NCI-H748 treated with DMSO at 0.1 percent for 48 hours (cell line): ENCODE data around the gene HILPDA.
"Not testable (repeated sequence)": the region's sequence is repeated elsewhere in the genome, so short reads cannot be mapped to it uniquely, and the experiment has no call there.

ENCODE experiments used
- DNase-seq: peaks from one replicate; lab custom pipeline; 2025; lab: John Stamatoyannopoulos, UW

Gene HILPDA

DNA sequence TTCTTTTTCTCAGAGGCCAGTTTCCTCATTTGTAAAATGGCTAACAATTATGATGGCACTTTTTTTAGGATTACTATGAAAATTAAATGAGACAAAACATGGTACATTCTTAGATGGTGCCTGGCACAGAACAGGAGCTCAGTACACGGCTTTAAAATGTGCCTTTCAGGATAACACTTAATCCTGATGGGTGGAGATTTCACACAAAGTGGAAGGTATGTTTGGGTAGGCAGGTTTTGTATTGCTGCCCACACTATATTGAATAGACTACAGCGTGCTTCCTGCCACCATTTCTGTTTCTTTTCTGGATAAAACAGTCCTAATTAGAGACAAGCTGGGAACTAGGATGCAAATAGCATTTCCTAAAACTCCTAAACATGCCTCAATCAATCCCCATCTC is 23.9 kb upstream of the HILPDA start:
- no peak for DNase-seq

DNA sequence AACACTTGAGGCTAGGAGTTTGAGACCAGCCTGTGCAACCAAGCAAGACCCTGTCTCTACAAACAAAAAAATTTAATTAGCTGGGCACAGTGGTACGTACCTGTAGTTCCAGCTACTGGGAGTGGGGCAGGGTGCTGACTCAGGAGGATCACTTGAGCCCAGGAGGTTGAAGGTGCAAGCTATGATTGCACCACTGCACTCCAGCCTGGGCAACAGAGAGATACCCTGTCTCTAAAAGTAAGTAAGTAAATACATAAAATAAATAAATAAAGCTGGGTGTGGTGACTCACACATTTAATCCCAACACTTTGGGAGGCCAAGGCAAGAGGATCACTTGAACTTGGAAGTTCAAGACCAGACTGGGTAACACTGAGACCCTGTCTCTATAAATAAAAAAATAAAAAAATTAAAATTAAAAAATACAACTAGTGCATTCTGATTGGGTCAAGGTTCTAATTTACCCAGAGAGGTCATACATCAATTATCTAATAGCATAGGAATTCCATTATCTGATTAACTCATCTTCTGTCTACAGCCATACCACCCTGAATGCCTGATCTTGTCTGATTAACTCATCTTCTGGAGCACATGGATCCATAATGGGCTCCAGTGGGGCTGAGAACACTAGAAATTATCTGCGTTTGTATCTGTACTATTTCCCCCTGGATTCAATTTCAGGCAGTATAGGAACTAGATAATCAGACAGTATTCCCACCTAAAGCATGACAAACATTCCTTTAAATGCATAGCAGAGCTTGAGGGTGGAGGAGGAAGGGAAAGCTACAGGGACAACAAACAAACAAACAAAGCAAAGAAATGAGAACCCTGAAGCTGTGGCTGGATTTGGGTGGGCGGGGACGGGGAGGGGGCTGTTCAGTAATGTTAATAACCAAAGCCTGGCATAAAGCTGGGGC is 21.0 kb upstream of the HILPDA start:
- DNase-seq, result no peak

DNA sequence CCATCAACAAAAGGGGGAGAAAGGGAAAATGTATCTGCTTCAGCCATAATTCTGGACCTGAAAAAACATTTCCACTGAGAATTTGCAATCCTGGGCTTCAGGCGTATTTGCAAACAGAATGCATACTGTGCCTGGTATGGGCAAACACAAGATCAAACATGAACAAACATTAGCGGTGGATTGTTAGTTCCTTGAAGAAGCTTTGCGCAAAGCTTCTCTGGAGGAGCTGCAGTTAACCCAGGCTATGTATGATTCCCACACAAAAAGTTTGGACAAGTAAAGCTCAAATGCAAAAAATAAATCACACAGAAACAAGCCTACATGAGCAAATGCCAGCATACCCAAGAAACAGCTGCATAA is 20.4 kb upstream of the HILPDA start:
- DNase-seq, result no peak

DNA sequence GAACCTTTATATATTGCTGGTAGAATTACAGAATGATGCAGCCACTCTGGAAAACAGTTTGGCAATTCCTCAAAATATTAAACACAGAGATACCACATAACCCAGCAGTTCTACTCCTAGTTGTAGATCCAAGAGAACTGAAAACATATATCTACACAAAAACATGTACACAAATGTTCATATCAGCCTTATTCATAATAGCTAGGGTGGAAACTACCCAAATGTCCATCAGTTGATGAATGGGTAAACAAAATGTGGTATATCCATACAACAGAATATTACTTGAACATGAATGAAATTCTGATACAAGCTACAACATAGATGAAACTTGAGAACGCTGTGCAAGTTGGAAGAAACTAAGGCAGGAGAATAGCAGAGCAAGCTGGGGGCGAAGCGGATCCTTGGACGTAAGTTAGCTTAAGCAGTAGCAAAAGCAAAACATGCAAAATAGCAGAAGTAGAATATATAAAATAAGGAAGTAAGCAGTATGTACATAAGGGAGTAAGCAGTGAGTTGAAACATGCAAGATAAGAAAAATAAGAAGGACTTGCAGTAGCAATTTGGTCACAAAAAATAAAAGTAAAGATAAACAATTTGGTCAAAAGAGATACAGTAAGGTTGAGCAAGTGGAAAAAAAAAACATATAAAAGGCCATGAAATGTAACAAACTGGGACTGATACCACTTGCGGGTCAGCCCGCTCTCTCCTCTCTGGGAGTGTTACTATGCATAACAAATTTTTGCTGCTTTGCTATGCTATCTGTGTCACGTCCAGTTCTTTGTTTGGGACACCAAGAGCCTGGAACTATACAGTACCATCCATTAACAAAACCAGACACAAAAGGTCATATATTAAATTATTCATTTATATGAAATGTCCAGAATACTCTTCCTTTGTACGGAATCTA is 18.0 kb upstream of the HILPDA start:
- no peak for DNase-seq

DNA sequence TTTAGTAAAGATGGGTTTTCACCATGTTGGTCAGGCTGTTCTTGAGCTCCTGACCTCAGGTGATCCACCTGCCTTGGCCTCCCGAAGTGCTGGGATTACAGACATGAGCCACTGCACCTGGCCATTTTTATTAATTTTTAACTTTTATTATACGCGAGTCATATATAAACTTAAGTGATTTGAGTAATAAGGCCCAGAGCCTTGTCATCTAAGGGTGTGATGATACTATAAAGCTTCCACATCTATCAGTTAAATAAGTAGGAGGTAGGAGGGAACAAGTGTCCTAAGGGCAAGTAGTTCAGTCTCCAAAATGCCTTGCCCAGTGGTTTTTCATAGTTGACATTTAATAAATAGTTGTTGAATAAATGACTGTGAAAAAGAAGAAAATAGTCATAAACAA is 13.3 kb upstream of the HILPDA start:
- no peak for DNase-seq

DNA sequence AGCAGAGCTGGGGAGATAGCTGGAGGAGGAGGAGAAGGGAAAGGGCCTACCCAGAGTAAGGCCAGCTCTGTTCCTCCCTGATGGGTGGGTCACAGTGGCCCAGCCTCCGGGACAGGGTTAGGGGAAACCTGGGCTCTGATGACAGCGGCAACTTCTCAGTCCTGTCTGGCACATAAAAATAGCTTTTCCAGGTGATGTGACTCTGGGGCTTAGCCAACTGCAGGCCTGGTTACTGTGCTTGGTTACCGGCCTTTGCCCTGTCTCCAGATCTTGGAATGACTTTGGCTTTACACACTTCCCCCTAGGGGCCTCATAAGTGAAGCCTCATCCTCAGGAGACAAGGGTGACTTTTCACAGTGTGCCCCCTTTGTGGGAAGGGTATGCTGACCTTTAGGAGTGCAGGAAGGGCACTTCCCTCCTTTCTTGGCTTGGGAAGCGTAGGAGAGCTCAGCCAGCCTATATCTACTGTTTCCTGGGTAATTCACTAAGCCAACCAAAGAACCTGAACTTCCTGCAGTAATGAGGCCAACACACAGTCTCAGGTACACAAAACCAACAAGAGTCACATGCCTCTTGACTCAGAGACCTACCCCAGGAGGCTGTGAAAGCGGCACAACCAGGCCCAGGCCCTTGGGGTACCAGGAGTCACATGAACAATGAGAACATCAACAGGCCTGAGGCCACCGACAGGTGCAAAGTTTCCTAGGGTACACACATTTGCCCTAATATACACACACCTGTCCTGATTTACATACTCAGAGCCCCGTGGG is 11.7 kb upstream of the HILPDA start:
- DNase-seq, result peak; percentile 30

DNA sequence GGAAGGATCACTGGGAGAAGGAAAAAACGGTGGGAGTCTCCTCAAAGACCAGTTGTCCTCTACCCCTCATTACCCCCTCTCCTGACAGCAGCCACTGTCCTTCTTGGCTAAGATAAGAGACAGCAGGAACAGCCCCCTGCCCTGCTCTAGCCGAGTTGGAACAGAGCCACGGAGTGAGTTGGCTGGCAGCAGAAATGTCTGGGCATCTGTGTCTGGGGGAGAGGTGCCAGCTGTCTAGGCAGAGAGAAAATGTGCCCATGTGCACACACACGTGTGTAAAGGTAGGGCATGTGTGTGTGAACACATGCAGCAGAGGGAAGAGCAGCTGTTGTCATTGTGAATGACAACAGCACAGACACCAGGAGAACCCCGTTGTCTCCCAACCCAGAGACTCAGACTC is 9.4 kb upstream of the HILPDA start:
- DNase-seq, result no peak

DNA sequence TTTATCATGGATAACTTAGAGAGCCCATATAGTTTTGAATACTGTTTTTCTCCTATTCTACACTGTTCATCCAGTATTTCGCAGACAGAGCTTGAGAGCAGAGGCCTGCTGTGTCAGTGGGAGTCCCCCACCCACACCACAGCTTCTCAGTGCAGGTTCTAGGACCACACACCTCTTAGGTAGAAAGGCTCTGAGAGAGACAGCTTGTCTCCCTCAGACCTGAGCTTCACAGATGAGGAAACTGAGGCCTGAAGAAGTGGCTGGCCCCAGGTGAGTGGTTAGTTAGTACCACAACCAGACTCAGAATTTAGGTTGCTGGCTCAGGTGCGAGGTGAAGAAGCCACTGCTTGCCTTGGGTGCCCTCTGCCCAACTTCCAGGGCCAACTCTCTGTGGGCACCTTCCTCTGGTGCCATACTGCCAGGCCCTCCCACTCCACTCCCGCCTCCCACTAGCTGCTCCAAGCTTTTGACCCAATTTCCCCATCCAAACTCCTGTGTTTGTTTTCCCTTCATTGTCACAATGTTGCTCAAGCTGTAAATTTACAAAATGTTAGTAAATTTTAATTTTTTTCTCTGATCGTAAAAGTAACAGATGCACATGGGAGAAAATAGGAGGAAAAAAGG is 7.6 kb upstream of the HILPDA start:
- DNase-seq, result no peak

DNA sequence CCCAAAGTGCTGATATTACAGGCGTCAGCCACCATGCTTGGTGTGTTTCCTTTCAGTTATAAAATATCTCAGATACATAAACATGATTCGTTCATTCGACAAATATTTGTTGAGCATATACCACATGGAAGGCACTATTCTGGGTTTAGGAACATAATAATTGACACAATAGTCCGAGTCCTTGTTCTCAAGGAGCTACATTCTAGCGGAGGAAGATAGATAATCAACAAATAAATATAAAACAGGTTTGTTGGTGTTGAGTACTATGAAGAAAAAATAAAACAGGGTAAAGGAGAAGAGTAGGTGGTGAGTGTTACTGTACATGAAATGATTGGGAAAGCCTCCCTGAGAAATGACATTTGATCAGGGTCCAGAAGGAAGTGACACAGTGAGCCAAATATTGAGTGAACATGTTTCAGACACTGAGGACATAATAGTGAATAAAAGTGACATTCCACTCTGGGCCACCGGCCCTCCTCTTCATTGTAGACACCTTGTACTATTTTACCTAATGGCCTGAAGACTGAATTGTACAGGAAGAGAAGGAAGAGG is 6.9 kb upstream of the HILPDA start:
- no peak for DNase-seq

DNA sequence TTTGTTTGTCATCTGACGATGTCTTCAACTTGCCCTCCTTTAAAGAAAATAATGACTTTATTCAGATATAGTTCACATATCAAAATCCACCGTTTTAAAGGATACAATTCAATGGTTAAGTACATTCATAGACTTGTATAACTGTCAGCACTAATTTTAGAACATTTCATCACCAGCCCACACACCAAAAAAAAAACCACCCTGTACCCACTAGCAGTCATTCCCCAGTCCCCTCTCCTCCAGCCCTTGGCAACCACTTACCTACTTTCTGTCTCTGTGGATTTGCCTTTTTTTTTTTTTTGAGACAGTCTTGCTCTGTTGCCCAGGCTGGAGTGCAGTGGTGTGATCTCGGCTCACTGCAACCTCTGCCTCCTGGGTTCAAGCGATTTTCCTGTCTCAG is 5.3 kb upstream of the HILPDA start:
- no peak for DNase-seq

DNA sequence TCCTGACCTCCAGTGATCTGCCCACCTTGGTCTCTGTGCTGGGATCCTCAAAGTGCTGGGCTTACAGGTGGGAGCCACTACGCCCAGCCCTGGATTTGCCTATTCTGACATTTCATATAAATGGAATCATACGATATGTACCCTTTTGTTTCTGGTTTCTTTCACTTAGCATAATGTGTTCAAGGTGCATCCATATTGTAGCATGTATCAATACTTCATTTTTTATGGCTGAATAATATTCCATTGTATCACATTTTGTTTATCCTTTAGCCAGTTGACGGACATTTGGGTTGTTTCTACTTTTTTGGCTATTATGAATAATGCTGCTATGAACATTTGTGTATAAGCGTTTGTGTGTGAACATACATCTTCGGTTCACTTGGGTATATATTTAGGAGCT is 4.8 kb upstream of the HILPDA start:
- no peak for DNase-seq

DNA sequence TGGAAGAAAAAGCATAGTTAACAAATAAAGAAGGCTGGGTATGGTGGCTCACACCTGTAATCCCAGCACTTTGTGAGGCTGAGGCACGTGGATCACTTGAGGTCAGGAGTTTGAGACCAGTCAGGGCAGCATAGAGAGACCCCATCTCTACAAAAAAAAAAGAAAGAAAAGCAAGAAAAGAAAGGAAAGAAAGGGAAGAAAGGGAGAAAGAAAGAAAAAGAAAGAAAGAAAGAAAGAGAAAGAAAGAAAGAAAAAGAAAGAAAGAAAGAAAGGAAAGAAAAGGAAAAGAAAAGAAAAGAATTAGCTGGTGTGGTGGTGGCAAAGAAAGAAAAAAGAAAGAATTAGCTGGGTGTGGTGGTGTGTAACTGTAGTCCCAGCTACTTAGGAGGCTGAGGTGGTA is 3.1 kb upstream of the HILPDA start:
- DNase-seq, result no peak

DNA sequence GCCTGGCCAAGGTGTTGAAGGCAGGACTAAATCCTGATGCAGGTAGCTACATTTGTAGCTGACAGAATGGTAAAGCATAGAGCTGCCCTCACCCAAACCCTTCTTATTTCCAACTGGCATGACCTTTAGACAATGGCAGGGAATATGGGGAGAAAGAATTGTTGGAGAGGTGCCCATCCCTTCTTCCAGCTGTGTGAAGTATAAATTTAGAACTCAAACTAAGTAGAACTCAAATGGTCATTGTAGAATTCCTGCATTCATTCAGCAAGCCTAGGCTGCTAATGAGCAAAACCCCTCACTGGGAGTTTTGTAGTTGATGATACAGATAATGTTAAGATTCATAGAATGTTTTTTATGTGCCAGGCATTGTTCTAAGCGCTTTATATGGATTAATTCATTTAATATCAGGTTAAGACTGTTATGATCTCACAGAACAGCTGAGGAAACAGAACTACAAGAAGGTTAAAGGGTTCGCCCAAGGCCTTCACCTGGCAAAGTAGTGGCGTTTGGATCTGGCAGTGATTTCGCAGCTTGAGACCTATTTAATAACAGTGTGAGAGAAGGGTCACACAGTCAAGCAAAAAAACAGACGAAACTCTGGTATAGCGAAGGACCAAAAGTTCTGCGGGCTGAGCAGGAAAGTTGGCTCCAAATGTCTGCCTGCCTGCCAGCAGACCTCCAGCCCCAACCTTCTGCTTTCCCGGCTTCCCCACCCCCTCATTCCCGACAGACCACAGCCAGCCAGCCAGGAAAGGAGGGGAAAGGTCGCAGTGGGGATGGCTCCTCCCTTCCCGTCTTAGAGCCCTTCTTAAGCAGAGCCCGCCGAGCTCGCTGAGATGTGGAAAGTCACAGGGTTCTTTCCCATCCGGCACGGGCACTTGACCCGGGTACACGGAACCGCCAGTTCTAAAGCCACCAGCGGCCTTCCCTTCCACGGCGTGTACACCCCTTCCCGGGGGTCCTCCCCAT is 1.6 kb upstream of the HILPDA start:
- DNase-seq, result no peak

DNA sequence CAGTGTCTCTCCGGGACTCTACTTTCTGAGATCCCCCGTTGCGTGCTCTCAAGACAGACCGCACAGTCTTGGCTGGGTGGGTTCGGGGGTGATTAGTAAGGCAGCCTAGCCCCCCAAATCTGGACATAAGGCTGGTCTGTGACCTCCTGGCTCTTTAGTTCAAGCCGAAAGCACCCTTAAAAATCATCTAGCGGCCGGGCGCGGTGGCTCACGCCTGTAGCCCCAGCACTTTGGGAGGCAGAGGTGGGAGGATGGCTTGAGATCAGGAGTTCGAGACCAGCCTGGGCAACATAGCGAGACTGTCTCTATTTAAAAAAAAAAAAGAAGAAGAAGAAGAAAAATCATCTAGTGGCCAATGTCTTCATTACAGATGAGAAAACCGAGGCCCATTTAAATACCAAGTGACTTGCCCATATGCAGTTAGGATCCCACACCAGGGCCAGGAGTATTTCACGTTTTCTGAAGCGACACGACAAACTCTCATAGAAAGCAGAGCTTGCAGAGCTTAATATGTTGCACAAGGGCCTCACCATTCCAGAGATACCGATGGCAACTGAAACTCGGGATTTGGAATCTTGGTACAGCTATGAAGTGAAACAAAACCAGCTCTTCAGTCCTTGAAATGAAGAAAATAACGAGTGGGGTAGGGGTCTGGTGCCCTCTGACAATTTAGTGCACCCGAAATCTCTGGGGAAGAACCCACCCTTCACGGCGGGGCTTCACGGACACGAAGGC is 703 bp upstream of the HILPDA start:
- no peak for DNase-seq

DNA sequence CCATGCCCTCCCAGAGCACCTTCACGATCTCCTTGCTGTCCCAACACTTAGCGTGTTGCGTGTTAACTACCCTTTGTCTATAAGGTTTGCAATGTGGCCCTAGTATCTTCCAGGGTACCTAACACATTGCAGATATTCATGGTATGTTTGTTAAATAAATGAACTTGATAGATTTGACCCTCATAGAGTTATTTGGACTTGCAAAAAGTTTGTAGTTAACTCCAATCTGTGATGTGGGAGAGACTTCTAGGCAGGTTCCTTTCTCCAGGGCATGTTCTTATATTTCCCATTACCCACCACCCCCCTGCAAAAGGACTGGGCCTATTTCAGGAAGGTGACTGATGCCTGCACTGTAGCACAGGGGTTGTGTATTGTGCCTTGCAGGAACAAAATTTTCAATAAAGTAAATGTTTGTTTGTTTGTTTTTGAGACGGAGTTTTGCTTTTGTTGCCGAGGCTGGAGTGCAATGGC is 612 bp downstream of the HILPDA start:
- DNase-seq, result peak; percentile 39

DNA sequence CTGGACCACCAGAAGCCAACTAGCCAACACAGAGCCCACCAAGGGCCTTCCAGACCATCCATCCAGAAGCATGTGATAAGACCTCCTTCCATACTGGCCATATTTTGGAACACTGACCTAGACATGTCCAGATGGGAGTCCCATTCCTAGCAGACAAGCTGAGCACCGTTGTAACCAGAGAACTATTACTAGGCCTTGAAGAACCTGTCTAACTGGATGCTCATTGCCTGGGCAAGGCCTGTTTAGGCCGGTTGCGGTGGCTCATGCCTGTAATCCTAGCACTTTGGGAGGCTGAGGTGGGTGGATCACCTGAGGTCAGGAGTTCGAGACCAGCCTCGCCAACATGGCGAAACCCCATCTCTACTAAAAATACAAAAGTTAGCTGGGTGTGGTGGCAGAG is 1.7 kb downstream of the HILPDA start:
- not testable (repeated sequence) for DNase-seq

DNA sequence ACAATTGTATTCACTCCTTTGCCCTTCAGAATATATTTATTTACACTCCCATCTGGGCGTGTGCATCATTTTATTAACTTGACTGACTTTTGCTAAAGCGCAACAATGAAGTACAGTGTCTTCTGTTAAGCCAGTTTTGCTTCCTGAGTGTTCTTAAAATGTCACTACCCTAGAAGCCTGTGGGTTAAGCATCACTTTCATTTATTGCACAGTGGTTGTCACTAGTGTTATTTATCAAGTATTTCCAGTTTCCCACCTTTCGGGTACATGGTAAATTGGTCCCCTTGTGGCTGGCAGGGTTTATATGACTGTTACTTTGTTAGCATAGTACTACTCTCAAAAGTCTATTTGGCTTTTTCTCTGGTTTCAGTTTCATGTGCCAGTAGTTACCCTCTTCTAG is 3.3 kb downstream of the HILPDA start:
- no peak for DNase-seq

DNA sequence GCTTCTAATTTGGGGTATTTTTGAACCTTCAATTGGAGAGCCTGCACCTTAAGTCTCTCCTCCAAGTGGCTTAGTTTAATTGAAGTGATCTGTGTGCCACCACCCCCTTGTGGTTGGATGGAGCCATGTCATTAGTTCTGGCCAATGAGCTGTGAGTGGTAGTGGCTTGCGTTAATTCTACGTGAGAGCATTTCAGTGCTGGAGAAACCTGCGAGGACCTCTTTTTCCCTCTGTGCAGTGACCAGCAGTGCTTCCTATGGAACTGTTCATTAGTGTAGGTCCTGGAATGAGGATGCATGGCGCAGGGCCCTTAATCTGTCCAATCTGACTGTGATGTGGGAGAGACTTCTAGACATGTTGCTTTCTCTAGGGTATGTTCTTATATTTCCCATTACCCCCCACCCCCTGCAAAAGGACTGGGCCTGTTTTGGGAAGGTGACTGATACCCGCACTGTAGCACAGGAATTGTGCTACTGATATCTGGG is 3.8 kb downstream of the HILPDA start:
- DNase-seq, result peak; percentile 13

DNA sequence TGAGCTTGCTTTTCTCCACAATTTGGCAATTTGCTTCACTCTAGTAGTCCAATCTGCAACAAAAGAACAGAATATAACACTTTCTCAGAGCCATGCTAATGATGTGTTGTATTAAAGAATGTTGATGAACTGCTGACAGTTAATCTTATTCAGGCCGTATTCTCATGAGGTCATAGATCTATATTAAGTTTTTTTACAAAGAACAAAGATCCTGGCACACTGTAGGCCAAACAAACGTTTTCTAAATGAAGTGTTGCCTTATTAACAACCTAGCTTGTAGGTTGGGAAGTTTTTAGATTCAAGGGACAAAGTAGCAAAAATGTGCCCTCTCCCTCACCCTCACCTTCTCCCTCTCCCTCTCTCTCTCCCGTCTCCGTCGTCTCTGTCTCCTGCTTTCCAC is 6.8 kb downstream of the HILPDA start:
- DNase-seq, result no peak
